Measurements from ENCODE around the gene MRPL2. TPM values are rescaled to one million over a fixed set of nuclear protein-coding genes. Genes with fewer than 3 reads are reported as not detected.

Gene MRPL2
- total RNA-seq, 1 donor from 2014 or later, result 39.7 TPM

DNA sequence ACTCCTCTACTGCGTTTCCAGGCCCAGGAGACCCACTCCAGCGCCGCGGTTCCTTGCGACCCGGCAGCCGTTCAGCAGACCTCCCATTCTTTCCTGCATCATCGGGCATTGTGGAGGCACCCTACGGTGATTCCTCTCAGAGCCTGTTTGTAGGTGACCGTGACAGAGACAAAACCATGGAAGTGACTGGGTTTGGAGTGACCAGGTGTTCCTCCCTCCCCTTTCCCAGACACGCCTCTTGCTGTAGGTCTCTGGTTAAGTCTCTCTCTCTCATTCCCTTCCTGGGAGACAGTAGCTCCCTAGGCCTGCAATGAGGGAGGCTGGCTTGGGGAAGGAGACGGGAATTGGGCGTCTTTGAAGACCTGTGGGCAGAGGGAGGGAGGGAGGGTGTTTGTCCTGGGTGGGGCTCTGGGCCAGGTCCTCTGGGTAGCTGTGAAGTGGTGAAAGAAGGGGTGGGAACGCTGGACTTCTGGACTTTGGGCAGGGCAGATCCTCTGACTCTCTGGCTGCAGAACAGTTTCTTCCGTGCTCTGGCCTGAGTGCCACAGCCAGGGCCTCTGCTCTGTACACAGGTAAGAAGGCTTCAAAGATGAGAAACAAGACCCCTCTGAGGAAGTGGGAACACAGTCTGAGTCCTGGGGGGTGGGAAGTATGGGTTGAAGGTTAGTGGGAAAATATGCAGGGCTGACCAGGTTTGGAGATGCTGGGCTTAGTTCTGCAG, 960 bp upstream of the MRPL2 start:
- peak overlapping the region; percentile 99 for H3K4me3 Mint-ChIP-seq (ENCODE audit: unreplicated experiment)
- H3K9me3 Mint-ChIP-seq (ENCODE audit: unreplicated experiment), result no peaks in the 10 kb centered on the region
- H3K36me3 Mint-ChIP-seq (ENCODE audit: low read depth, unreplicated experiment), result peaks cover 33% of the 10 kb centered on the region
- peaks cover 7% of the 10 kb centered on the region for H3K27me3 Mint-ChIP-seq (ENCODE audit: unreplicated experiment)
- TF ChIP-seq, protein P1, sequence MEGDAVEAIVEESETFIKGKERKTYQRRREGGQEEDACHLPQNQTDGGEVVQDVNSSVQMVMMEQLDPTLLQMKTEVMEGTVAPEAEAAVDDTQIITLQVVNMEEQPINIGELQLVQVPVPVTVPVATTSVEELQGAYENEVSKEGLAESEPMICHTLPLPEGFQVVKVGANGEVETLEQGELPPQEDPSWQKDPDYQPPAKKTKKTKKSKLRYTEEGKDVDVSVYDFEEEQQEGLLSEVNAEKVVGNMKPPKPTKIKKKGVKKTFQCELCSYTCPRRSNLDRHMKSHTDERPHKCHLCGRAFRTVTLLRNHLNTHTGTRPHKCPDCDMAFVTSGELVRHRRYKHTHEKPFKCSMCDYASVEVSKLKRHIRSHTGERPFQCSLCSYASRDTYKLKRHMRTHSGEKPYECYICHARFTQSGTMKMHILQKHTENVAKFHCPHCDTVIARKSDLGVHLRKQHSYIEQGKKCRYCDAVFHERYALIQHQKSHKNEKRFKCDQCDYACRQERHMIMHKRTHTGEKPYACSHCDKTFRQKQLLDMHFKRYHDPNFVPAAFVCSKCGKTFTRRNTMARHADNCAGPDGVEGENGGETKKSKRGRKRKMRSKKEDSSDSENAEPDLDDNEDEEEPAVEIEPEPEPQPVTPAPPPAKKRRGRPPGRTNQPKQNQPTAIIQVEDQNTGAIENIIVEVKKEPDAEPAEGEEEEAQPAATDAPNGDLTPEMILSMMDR (IDR thresholded peaks at IDR 0.05; ENCODE audit: unreplicated experiment), result no peak
- no peak for DNase-seq (ENCODE audit: low spot score)
- peak overlapping the region; percentile 96 for H3K27ac Mint-ChIP-seq (ENCODE audit: unreplicated experiment)
- H3K4me1 Mint-ChIP-seq (ENCODE audit: unreplicated experiment), result peaks cover 29% of the 10 kb centered on the region

DNA sequence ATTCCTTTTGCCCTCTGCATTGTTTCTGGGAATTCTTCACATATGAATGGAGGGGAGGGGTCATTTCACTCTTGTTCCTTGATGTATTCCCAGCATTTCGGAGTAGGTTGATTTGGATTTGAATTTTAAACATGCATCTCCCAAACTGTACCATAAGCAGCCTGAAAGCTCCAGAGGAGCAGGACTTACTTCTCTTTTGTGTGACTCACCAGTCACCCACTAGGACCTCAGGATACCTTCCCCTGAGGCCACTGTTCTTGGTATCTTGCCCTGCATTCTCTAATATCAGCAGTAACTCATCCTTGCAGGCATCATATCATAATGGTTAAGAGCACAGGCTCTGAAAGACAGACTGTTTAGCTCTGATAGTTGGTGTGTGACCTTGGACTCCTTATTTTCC, 703 bp downstream of the MRPL2 start:
- Mint-ChIP-seq H3K27ac (ENCODE audit: unreplicated experiment) (peak overlapping the region; percentile 54), H3K36me3 (ENCODE audit: low read depth, unreplicated experiment) (peaks cover 27% of the 10 kb centered on the region), H3K27me3 (ENCODE audit: unreplicated experiment) (peaks cover 11% of the 10 kb centered on the region), H3K4me3 (ENCODE audit: unreplicated experiment) (peak overlapping the region; percentile 99), H3K4me1 (ENCODE audit: unreplicated experiment) (peaks cover 33% of the 10 kb centered on the region), H3K9me3 (ENCODE audit: unreplicated experiment) (no peaks in the 10 kb centered on the region)
- no peak for DNase-seq (ENCODE audit: low spot score)
- TF ChIP-seq, protein P1 (IDR thresholded peaks at IDR 0.05; ENCODE audit: unreplicated experiment), result no peak

DNA sequence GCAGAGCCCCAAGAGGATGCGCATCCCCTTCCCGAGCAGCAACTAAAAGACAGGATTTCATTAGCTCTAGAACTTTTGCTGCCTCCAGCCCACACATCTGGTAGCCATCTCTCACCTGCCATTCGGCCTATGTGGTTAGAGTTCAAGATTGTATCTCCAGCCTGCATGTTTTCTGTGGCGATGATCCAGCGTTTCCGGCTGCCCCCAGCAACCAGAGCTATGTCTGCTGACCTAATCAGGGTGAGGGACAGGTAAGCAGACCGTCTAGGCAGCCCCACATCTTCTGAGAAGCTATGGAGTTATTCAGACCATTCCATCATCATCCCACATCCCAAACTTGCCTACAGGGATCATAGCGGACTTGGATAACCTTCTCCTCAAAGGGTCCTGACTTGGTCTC, 3.3 kb downstream of the MRPL2 start:
- TF ChIP-seq, protein P1 (IDR thresholded peaks at IDR 0.05; ENCODE audit: unreplicated experiment), result no peak
- H3K4me1 Mint-ChIP-seq (ENCODE audit: unreplicated experiment), result peaks cover 51% of the 10 kb centered on the region
- no peak overlapping the region for H3K4me3 Mint-ChIP-seq (ENCODE audit: unreplicated experiment)
- H3K27ac Mint-ChIP-seq (ENCODE audit: unreplicated experiment), result no peak overlapping the region
- no peaks in the 10 kb centered on the region for H3K9me3 Mint-ChIP-seq (ENCODE audit: unreplicated experiment)
- H3K27me3 Mint-ChIP-seq (ENCODE audit: unreplicated experiment), result peaks cover 20% of the 10 kb centered on the region
- peaks cover 26% of the 10 kb centered on the region for H3K36me3 Mint-ChIP-seq (ENCODE audit: low read depth, unreplicated experiment)
- DNase-seq (ENCODE audit: low spot score), result no peak

DNA sequence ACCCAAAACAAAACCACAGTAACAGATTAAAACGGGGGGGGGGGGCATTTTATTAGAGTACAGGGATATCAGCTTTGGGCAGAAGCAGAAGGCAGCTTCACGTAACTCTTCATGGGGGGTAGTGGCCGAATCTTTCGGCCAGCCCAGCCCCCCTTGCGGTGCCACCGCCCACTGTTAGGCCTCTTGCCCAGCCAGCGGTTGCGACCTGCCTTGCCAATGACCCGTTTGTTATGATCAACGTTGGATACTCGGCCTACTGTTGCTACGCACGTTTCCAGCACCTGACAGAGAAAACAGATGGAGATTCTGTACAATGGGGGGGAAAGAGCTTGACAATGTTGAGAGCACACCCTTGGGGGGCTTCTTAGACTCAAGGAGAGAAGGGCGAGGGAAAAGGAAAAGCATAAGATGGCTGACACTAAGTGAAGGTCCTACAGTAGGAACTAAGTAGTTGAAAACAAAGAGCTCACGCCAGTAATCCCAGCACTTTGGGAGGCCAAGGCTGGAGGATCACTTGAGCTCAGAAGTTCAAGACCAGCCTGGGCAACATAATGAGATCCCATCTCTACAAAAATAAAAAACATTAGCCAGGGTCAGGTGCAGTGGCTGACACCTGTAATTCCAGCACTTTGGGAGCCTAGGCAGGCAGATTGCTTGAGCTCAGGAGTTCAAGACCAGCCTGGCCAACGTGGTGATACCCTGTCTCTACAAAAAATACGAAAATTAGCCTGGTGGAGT, 4.9 kb downstream of the MRPL2 start:
- H3K27me3 Mint-ChIP-seq (ENCODE audit: unreplicated experiment), result peaks cover 15% of the 10 kb centered on the region
- TF ChIP-seq, protein P1 (IDR thresholded peaks at IDR 0.05; ENCODE audit: unreplicated experiment), result no peak
- peak overlapping the region; percentile 85 for H3K27ac Mint-ChIP-seq (ENCODE audit: unreplicated experiment)
- H3K4me1 Mint-ChIP-seq (ENCODE audit: unreplicated experiment), result peaks cover 46% of the 10 kb centered on the region
- DNase-seq (ENCODE audit: low spot score), result no peak
- peaks cover 38% of the 10 kb centered on the region for H3K36me3 Mint-ChIP-seq (ENCODE audit: low read depth, unreplicated experiment)
- no peaks in the 10 kb centered on the region for H3K9me3 Mint-ChIP-seq (ENCODE audit: unreplicated experiment)
- H3K4me3 Mint-ChIP-seq (ENCODE audit: unreplicated experiment), result peak overlapping the region; percentile 92

Measured in endothelial cell (in vitro differentiated cells).